AG04450 (cell line): ENCODE data around the gene PGAM1. TPM values are rescaled to one million over a fixed set of nuclear protein-coding genes. Genes with fewer than 3 reads are reported as not detected.

Experiments used
- CTCF ChIA-PET: fragments of 300-600, 350-600 bp; formaldehyde crosslinking; extraction: SDS; loops from one replicate; lab custom pipeline; 2022; ENCODE audit warnings: antibody characterized with exemption, inconsistent platforms; lab: Charles Lee
- POLR2A ChIA-PET: fragments of 350-600 bp; formaldehyde crosslinking; extraction: SDS; loops from one replicate; lab custom pipeline; 2021; ENCODE audit warnings: antibody characterized with exemption, inconsistent platforms; lab: Yijun Ruan, JAX
- DNase-seq: peaks from one replicate; pipeline ENCODE4 v3.0.0-alpha.2; 2011; ENCODE audit warnings: low read depth, low spot score
- H3K27ac ChIP-seq: one replicate; pipeline ENCODE4 v1.5.1; 2012; ENCODE audit warnings: low read depth, low read length, control low read depth
- H3K27me3 ChIP-seq: one replicate; pipeline ENCODE4 v1.6.0; 2012; ENCODE audit warnings: low read length; ENCODE audit not compliant: control insufficient read depth, insufficient read depth
- H3K4me3 ChIP-seq: 2 replicates; pipeline ENCODE4 v1.5.1; 2011; ENCODE audit warnings: mild to moderate bottlenecking, low read depth, low read length, control low read depth
- H3K9me3 ChIP-seq: 2 replicates; pipeline ENCODE4 v1.5.1; 2012; ENCODE audit warnings: low read length; ENCODE audit not compliant: control insufficient read depth, insufficient read depth
- polyA plus RNA-seq: library from polyadenylated mRNA; depleted of rRNA; stranded (reverse); fragments of >200 nt; gene quantifications from 2 replicates; pipeline ENCODE4 v1.2.3, GENCODE V29; 2011
- TF ChIP-seq, protein P1 (sequence below): IDR thresholded peaks from 2 replicates; pipeline ENCODE4 v1.5.1; 2011; ENCODE audit warnings: low read depth, low read length, control low read depth, inconsistent platforms

PGAM1 gene
- polyA plus RNA-seq, 1 experiment: 452 TPM

DNA sequence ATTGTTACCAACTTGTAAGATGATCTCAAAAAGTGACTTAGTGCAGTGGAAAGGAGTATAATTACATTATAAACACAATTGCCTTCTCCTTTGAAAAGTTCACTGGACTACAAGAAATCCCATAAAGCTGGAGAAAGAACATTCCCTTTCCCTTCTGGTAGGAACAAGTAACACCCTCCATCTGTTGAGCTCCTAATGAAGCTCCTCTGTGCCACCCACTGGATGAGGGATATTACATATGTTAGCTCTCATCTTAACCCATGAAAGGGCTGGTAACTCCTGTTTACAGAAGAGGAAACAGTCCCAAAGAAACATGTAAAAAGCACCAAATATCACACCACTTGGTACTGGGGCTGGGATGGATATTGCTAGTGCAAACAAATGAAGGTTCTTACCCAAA, 8.1 kb downstream of the PGAM1 start:
- Histone ChIP-seq H3K27ac (no peak overlapping the region), H3K9me3 (no peaks in the 10 kb centered on the region), H3K27me3 (no peaks in the 10 kb centered on the region), H3K4me3 (no peak overlapping the region)
- CTCF ChIA-PET: no interaction called here
- DNase-seq: no peak
- POLR2A ChIA-PET: interaction anchor here (1.0 kb wide), 1 partner anchor 11 kb away, joined by 4 read pairs; no protein-coding TSS in a partner anchor
- TF ChIP-seq, protein P1, sequence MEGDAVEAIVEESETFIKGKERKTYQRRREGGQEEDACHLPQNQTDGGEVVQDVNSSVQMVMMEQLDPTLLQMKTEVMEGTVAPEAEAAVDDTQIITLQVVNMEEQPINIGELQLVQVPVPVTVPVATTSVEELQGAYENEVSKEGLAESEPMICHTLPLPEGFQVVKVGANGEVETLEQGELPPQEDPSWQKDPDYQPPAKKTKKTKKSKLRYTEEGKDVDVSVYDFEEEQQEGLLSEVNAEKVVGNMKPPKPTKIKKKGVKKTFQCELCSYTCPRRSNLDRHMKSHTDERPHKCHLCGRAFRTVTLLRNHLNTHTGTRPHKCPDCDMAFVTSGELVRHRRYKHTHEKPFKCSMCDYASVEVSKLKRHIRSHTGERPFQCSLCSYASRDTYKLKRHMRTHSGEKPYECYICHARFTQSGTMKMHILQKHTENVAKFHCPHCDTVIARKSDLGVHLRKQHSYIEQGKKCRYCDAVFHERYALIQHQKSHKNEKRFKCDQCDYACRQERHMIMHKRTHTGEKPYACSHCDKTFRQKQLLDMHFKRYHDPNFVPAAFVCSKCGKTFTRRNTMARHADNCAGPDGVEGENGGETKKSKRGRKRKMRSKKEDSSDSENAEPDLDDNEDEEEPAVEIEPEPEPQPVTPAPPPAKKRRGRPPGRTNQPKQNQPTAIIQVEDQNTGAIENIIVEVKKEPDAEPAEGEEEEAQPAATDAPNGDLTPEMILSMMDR: no peak

DNA sequence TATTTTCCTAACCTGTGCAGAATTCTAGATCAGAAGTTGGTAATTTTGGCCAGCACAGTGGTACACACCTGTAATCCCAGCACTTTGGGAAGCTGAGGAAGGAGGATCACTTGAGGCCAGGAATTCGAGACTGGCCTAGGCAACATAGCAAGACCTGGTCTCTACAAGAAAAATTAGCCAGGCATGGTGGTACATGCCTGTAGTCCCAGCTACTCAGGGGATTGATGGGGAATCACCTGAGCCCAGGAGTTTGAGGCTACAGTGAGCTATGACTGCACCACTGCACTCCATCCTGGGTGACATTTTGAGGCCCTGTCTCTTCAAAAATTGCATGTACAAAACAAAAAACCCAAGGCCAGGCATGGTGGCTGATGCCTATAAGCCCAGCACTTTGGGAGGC, 8.6 kb downstream of the PGAM1 start:
- Histone ChIP-seq H3K9me3 (no peaks in the 10 kb centered on the region), H3K27ac (no peak overlapping the region), H3K27me3 (no peaks in the 10 kb centered on the region), H3K4me3 (no peak overlapping the region)
- no peak for DNase-seq
- TF ChIP-seq, protein P1: no peak
- ChIA-PET CTCF (no interaction called here), POLR2A (interaction anchor here (1.0 kb wide), 1 partner anchor 11 kb away, joined by 4 read pairs; no protein-coding TSS in a partner anchor)

DNA sequence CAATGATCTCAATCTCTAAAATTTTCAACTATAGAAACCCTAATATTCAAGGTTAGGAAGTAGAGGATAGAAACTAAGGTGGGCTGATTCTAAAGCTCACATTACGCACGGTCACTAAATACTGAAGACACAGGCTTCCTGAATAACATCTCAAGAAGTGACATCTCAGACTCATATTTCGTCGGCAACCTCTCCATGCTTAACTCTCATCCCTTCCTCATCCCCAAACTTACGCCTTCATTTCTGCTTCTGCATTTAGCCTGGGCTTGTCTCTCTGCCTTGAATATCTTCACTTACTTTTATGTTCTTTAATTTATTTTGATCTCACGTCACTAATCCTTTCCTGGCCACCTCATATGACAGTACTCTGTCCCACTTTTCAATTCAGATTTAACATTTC, 9.2 kb downstream of the PGAM1 start:
- DNase-seq: no peak
- TF ChIP-seq, protein P1: no peak
- no peak overlapping the region for H3K4me3 ChIP-seq
- POLR2A ChIA-PET: no interaction called here
- H3K27ac ChIP-seq: no peak overlapping the region
- no peaks in the 10 kb centered on the region for H3K9me3 ChIP-seq
- CTCF ChIA-PET: no interaction called here
- H3K27me3 ChIP-seq: no peaks in the 10 kb centered on the region

DNA sequence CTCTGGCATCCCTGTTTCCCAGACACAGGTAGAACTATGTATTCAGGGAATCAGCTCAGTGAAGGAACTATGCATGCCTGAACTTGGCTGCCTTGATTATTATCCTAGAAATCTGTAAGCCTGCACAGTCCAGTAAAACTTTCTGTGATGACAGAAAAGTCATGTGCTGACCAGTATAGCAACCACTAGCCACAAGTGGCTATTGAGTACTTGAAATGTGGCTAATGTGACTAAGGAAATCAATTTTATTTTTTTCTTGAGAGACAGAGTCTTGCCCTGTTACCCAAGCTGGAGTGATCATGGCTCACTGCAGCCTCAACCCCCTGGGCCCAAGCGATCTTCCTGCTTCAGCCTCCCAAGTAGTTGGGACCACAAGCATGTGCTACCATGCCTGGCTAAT, 16.3 kb downstream of the PGAM1 start:
- CTCF ChIA-PET: no interaction called here

GRCh38 chr10:97444212-97444611, 18.2 kb downstream of the PGAM1 start:
- H3K27ac ChIP-seq: no peak overlapping the region
- POLR2A ChIA-PET: interaction anchor here (0.6 kb wide), 1 partner anchor 19 kb away, joined by 3 read pairs; no protein-coding TSS in a partner anchor
- CTCF ChIA-PET: interaction anchor here (1.2 kb wide), 1 partner anchor 20 kb away, joined by 3 read pairs; no protein-coding TSS in a partner anchor
- H3K9me3 ChIP-seq: no peaks in the 10 kb centered on the region
- H3K4me3 ChIP-seq: no peak overlapping the region
- DNase-seq: no peak
- TF ChIP-seq, protein P1: no peak
- H3K27me3 ChIP-seq: no peaks in the 10 kb centered on the region

More for the DNA sequence above, 16.3 kb downstream of the PGAM1 start:
- Histone ChIP-seq H3K27ac (no peak overlapping the region), H3K27me3 (no peaks in the 10 kb centered on the region), H3K9me3 (no peaks in the 10 kb centered on the region), H3K4me3 (no peak overlapping the region)
- DNase-seq: no peak
- POLR2A ChIA-PET: no interaction called here
- TF ChIP-seq, protein P1: no peak
